ENCODE results near the gene SENP7. TPM values are rescaled to one million over a fixed set of nuclear protein-coding genes. Genes with fewer than 3 reads are reported as not detected.

The SENP7 gene
- polyA plus RNA-seq, 1 donor, result 101 TPM

Other genes with a start within 250 kb of the SENP7 start
- gene IMPG2, start 192.6 kb downstream of the SENP7 start, polyA plus RNA-seq (ENCODE audit: insufficient read length), result 0.76 TPM
- 35.4 TPM for gene TRMT10C, start 48.7 kb upstream of the SENP7 start, polyA plus RNA-seq (ENCODE audit: insufficient read length)
- 242 TPM for gene PCNP, start 61.0 kb upstream of the SENP7 start, polyA plus RNA-seq (ENCODE audit: insufficient read length)
- 25.8 TPM for gene ZBTB11, start 163.9 kb upstream of the SENP7 start, polyA plus RNA-seq (ENCODE audit: insufficient read length)
- 1,440 TPM for gene RPL24, start 173.5 kb upstream of the SENP7 start, polyA plus RNA-seq (ENCODE audit: insufficient read length)
- gene CEP97, start 211.4 kb upstream of the SENP7 start, polyA plus RNA-seq (ENCODE audit: insufficient read length), result 23.7 TPM